Neural cell (in vitro differentiated cells): ENCODE measurements around the gene DOK5. TPM values are rescaled to one million over a fixed set of nuclear protein-coding genes. Genes with fewer than 3 reads are reported as not detected.

ENCODE experiments used
- H2AFZ ChIP-seq: fragments of 200-600, 300-800 bp; sonication (generic), shearing (Covaris generic); 2 replicates; pipeline ENCODE4 v1.6.0; 2014; ENCODE audit warnings: low read depth, mild to moderate bottlenecking, antibody characterized with exemption, low read length, moderate library complexity
- H3F3A ChIP-seq: fragments of 200-600 bp; shearing (Covaris generic); 2 replicates; pipeline ENCODE4 v1.6.1; 2016; ENCODE audit warnings: mild to moderate bottlenecking, moderate library complexity, mixed read lengths, antibody characterized with exemption, low read length; ENCODE audit not compliant: insufficient read depth, poor library complexity, severe bottlenecking
- H3K27ac ChIP-seq: fragments of 200-600, 300-800 bp; sonication (generic), shearing (Covaris generic); 2 replicates; pipeline ENCODE4 v1.5.1; 2014; ENCODE audit warnings: mild to moderate bottlenecking, low read length, moderate library complexity
- H3K27me3 ChIP-seq: fragments of 300-800, 200-600 bp; sonication (generic), shearing (Covaris generic); 2 replicates; pipeline ENCODE4 v1.6.0; 2014; ENCODE audit warnings: mild to moderate bottlenecking, low read depth, low read length, moderate library complexity; ENCODE audit not compliant: insufficient read depth
- H3K36me3 ChIP-seq: fragments of 300-800, 200-600 bp; sonication (generic), shearing (Covaris generic); 2 replicates; pipeline ENCODE4 v1.5.1; 2014; ENCODE audit warnings: mild to moderate bottlenecking, antibody characterized with exemption, low read length, moderate library complexity; ENCODE audit not compliant: insufficient read depth
- H3K4me2 ChIP-seq: fragments of 300-800, 200-600 bp; sonication (generic), shearing (Covaris generic); 2 replicates; pipeline ENCODE4 v1.6.0; 2014; ENCODE audit warnings: mild to moderate bottlenecking, low read length
- H3K4me3 ChIP-seq: fragments of 300-800, 200-600 bp; sonication (generic), shearing (Covaris generic); 2 replicates; pipeline ENCODE4 v1.5.1; 2014; ENCODE audit warnings: mild to moderate bottlenecking, low read length, moderate library complexity
- H3K79me2 ChIP-seq: fragments of 200-600 bp; shearing (Covaris generic); replicated peaks from 2 replicates; pipeline ENCODE4 v1.6.0; 2014; ENCODE audit warnings: mild to moderate bottlenecking, low read length, moderate library complexity; ENCODE audit not compliant: insufficient read depth
- H3K9ac ChIP-seq: fragments of 300-800, 200-600 bp; sonication (generic), shearing (Covaris generic); 2 replicates; pipeline ENCODE4 v1.6.1; 2016; ENCODE audit warnings: mild to moderate bottlenecking, low read length, mixed read lengths
- H3K9me2 ChIP-seq: fragments of 200-600 bp; shearing (Covaris generic); 2 replicates; pipeline ENCODE4 v1.6.1; 2016; ENCODE audit warnings: mild to moderate bottlenecking, low read length, mixed read lengths; ENCODE audit not compliant: insufficient read depth
- H3K9me3 ChIP-seq: fragments of 200-600, 300-800 bp; sonication (generic), shearing (Covaris generic); 2 replicates; pipeline ENCODE4 v1.6.1; 2016; ENCODE audit warnings: mild to moderate bottlenecking, mixed run types, low read length, moderate library complexity, mixed read lengths
- H4K20me1 ChIP-seq: fragments of 200-600 bp; shearing (Covaris generic); 2 replicates; pipeline ENCODE4 v1.6.1; 2016; ENCODE audit warnings: mild to moderate bottlenecking, mixed run types; ENCODE audit not compliant: insufficient read depth
- CTCF ChIP-seq: fragments of 450-650 bp; IDR thresholded peaks from 2 replicates; pipeline ENCODE4 v1.5.1; 2014; ENCODE audit warnings: antibody characterized with exemption, mild to moderate bottlenecking, moderate library complexity; ENCODE audit not compliant: poor library complexity, severe bottlenecking
- EP300 ChIP-seq: fragments of 450-650 bp; conservative IDR thresholded peaks from 2 replicates; pipeline ENCODE4 v1.6.1; 2014; ENCODE audit warnings: antibody characterized with exemption, mild to moderate bottlenecking, moderate library complexity; ENCODE audit not compliant: poor library complexity, severe bottlenecking
- EZH2 ChIP-seq: fragments of 200-600, 300-800 bp; shearing (Covaris generic), sonication (generic); IDR thresholded peaks from 2 replicates; pipeline ENCODE4 v1.6.1; 2014; ENCODE audit warnings: antibody characterized with exemption, low read length, borderline replicate concordance, mild to moderate bottlenecking; ENCODE audit not compliant: insufficient read depth, poor library complexity, severe bottlenecking
- MXI1 ChIP-seq: fragments of 450-650 bp; conservative IDR thresholded peaks from 2 replicates; pipeline ENCODE4 v1.6.1; 2014; ENCODE audit warnings: antibody characterized with exemption, mild to moderate bottlenecking; ENCODE audit not compliant: poor library complexity, severe bottlenecking
- POLR2AphosphoS5 ChIP-seq: IDR thresholded peaks from 2 replicates; pipeline ENCODE4 v1.6.1; 2012
- RAD21 ChIP-seq: fragments of 450-650 bp; conservative IDR thresholded peaks from 2 replicates; pipeline ENCODE4 v1.6.1; 2014; ENCODE audit warnings: antibody characterized with exemption, mild to moderate bottlenecking, moderate library complexity
- REST ChIP-seq: IDR thresholded peaks from 2 replicates; pipeline ENCODE4 v1.6.1; 2012; ENCODE audit warnings: borderline replicate concordance
- SMC3 ChIP-seq: fragments of 450-650 bp; conservative IDR thresholded peaks from 2 replicates; pipeline ENCODE4 v1.6.1; 2014; ENCODE audit warnings: antibody characterized with exemption, mild to moderate bottlenecking, moderate library complexity; ENCODE audit not compliant: poor library complexity
- TAF1 ChIP-seq: IDR thresholded peaks from 2 replicates; pipeline ENCODE4 v1.6.1; 2012; ENCODE audit warnings: low read depth
- polyA plus RNA-seq: library from polyadenylated mRNA; depleted of rRNA; stranded (reverse); fragments of >200 nt; gene quantifications from 2 replicates; pipeline ENCODE4 v1.2.3, GENCODE V29; 2014

The DOK5 gene
- polyA plus RNA-seq, 1 donor from 2014 or later: 4.6 TPM

DNA sequence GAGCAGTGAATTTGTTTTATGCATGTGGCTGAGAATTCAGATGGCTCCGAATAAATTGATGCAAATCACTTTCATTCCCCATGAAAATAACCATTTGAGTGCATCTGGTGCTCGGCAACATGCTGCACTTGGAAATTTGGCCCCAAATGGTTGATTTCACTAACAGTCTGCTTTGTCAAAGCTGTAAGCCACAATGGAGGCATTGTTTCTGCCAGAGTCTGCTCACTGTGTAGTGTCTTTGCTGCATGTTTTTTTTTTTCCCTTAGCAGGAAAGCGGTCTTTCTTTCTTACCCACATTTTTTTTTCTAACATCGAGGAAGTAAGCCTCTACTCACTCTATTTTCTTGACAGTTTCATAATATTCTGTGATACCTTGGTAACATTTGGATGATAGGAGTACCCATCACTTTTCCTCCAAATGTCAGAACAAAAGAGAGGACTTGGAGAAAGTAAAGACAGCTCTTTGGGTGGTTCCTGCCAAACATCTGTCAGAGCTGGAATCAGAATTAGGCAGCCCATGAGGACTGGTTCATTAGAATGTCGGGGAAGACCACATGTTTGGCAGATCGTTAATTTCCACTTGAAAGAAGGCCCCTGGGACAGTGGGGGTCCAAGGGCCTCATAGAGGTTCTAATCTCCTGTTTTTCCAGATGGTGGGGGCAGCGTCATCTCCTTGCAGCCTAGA is 149.5 kb downstream of the DOK5 start:
- Histone ChIP-seq H3K27ac (no peak overlapping the region), H3K9me3 (no peaks in the 10 kb centered on the region), H3K4me2 (no peak overlapping the region), H3K36me3 (no peaks in the 10 kb centered on the region), H3F3A (no peaks in the 10 kb centered on the region), H3K27me3 (no peaks in the 10 kb centered on the region), H3K9me2 (no peaks in the 10 kb centered on the region), H3K9ac (no peak overlapping the region), H4K20me1 (no peaks in the 10 kb centered on the region), H2AFZ (no peak overlapping the region), H3K79me2 (no peaks in the 10 kb centered on the region), H3K4me3 (no peak overlapping the region)
- no peak for TF ChIP-seq EZH2
- no peak for TF ChIP-seq CTCF
- no peak for TF ChIP-seq TAF1
- no peak for TF ChIP-seq MXI1
- TF ChIP-seq POLR2AphosphoS5: no peak
- no peak for TF ChIP-seq EP300
- no peak for TF ChIP-seq SMC3
- no peak for TF ChIP-seq RAD21
- TF ChIP-seq REST: no peak

DNA sequence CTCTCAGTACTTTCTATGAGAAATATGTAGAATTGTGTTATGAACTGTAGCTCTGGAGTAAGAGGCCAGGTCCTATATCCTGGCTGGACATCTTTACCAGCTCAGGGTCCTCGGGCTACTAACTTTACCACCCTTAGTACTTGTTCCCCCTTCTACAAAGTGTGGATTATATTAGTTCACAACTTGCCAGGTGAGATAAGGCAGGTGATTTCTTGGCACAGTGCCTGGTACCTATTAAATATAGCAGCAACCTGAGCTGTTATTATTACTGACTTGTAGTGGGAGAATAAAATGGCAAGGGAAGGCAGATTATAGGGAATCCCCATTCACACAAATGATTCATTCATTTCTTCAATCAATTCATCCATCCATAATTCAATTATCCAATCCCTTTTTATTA is 150.1 kb downstream of the DOK5 start:
- H3K4me3 ChIP-seq: no peak overlapping the region

More for the DNA sequence above, 150.1 kb downstream of the DOK5 start:
- Histone ChIP-seq H3K27me3 (no peaks in the 10 kb centered on the region), H3K79me2 (no peaks in the 10 kb centered on the region), H3K4me2 (no peak overlapping the region), H2AFZ (no peak overlapping the region), H3K9me3 (no peaks in the 10 kb centered on the region), H3K36me3 (no peaks in the 10 kb centered on the region), H4K20me1 (no peaks in the 10 kb centered on the region), H3K9ac (no peak overlapping the region), H3K9me2 (no peaks in the 10 kb centered on the region), H3F3A (no peaks in the 10 kb centered on the region), H3K27ac (no peak overlapping the region)
- TF ChIP-seq EZH2: no peak
- no peak for TF ChIP-seq RAD21
- TF ChIP-seq REST: no peak
- no peak for TF ChIP-seq SMC3
- TF ChIP-seq EP300: no peak
- TF ChIP-seq MXI1: no peak
- TF ChIP-seq POLR2AphosphoS5: no peak
- TF ChIP-seq CTCF: no peak
- no peak for TF ChIP-seq TAF1
